HG03103 (cell line): ENCODE measurements around the gene CWC25.
"Not testable (repeated sequence)": the region's sequence is repeated elsewhere in the genome, so short reads cannot be mapped to it uniquely, and the experiment has no call there.

Experiments
- ATAC-seq: cut with Tn5 transposase; IDR thresholded peaks from one replicate; pipeline ENCODE4 v1.9.1; 2021; ENCODE audit warnings: low read depth; ENCODE audit not compliant: unreplicated experiment

The CWC25 gene

DNA sequence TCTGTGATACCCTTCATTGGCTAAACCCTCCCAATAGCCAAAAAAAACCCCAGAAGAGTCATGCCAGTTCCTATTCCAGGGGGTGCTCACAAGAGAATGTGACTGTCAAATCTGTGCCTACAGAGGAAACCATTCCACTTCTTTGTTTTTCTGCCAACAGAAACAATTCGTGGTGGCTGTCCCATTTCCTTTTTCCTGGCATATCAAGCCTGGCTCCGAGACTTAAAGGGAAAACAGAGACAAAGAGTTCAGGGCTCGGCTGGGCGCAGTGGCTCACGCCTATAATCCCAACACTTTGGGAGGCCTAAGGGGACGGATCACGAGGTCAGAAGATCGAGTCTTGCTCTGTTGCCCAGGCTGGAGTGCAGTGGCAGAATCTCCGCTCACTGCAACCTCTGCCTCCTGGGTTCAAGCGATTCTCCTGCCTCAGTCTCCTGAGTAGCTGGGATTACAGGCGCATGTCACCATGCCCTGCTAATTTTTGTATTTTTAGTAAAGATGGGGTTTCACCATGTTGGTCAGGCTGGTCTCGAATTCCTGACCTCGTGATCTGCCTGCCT lies 34.9 kb downstream of the CWC25 start:
- ATAC-seq = not testable (repeated sequence)

DNA sequence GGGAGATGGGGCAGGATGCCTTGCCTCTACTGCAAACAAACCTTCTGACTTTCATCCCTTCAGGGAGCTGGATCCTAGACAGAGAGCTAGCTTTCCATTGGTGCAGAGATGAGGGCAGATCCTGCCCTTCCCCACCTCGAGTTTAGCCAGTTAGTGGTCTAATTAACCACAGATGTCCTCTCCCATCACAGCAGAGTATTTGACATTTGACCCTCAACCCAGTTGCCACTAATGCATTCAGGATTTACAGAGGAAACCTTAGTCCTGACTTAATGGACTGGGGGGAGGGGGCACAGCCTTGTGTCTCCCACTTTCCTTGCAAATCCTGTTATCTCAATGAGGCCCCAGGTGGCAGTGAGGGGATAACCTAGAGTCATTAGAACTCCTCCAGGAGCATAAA lies 35.9 kb downstream of the CWC25 start:
- no peak for ATAC-seq

DNA sequence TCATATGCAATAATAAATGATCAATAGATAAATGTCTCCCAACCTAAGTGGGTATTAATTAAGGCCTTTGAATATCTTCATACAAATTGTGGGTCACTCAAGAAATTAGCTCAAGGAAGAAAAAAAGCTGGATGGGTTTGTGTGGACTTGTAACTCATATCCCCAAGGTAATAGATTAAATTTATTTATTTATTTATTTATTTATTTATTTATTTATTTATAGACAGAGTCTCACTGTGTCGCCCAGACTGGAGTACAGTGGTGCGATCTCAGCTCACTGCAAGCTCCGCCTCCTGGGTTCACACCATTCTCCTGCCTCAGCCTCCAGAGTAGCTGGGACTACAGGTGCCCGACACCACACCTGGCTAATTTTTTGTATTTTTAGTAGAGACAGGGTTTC lies 37.1 kb downstream of the CWC25 start:
- not testable (repeated sequence) for ATAC-seq

DNA sequence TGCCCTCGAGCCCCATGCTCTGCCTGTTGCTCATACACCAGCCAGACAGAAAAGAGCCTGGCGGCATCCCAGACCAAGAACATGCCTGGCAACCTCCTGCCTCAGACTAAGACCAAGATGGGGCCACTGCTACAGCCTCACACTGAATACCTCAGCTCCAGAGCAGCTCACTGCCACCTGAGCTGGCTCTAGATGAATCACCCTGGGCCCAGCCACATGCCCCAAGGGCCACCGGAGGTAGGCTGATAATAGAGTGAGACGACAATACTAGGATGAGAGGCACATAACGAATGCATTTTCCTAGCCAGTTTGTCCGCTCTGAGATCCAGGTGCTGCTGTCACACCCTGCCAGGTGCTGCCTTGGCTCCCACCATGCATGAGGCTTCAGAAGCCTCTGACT lies 38.7 kb downstream of the CWC25 start:
- no peak for ATAC-seq

DNA sequence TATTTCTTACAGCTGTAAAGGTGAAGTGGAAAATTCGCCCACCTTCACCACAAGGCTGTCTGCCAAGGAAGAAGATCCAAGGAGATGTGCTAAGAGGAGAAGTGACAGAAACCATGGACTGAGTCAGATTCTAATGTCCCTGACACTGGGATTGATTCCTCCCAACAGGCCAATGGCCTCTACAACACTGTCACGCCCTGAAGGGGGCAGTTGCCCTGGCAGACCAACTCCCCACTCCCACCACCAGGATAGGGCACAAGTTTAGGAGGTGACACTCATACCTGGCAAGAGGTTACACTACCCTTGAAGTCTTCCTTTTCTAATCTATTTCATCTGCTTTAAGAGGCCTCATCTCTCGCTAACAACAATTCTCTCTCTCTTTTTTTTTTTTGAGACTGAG lies 41.9 kb downstream of the CWC25 start:
- ATAC-seq = no peak

DNA sequence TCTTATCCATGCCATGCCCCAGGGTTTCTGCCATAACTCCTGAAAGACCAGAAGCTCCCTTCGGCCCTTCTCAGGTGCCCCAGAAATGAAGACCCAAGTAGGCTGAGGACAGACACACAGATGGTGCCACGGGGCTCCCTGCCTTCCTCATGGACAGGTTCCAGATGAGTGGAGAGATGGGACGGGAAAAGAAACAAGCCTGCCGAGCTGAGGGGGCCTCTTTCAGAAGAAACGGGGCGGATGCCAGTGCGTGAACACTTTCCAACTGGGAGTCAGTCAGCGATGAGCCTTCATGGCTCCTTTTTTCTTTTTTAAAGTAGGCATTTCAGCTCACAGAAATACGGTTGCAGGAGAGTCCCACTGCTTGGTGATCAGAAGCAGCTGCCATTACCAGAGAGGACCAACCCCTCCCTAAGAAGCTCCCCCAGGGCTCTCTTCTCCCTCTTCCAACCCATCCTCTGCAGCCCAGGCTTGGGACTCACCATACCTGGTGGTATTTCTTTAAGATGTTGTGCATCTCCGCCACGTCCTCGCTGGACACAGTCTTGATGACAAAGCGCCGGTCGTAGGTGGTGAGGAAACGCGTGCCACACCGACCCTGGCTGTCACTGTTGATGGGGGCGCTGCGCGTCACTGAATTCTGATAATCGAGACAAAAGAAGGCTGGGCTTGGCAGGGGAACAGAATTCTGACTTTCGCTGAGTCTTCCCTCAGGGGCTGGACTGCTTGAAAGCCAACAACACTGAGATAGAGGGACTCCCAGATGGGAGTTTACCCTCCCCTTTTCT lies 45.0 kb downstream of the CWC25 start:
- no peak for ATAC-seq

DNA sequence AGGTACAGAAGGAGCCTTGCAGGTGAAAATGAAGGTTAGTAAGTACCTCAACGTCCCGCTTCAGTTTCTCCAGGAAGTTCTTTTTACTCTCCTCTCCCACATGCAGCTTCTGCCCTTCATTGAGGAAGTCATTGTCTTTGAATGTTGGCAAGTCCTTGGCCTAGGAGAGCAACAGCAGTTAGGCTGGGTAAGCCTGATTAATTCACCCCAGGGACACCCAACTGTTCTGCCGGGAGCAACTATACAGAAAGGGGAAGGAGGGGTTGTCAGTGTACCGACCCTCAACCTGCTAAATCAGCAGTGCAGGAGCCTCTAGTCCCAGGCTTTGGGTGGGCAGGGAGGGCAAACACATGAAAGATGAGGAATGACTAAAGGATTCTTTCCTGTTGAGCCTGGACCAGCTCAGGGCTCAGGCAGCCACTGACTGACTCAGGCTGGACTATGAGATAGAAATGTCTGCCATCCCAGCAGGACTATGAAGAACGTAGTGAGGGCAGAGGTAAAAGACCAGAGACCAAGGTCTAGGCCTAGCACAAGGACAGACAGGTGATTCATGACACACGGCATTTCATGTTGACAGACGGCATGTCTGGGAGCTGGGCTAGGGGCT lies 47.4 kb downstream of the CWC25 start:
- ATAC-seq = no peak

DNA sequence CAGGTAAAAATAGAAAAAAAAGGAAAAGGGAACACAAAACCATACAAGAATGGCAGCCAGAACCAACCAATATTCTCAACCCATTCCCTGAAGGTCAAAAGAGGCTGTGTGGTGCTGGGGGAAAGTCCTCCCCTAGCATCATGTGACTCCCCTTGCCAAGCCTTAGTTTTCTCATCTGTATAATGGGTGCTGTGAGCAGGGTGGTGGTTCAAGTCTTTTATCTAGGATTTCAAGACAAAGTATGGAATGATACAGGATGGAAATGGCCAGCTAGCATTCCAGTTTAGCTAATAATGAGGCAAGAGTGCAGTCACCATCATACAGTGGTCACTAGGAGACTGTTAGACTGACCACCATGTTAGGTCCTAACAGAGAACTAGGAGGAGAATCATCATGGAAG lies 51.9 kb downstream of the CWC25 start:
- ATAC-seq = no peak

DNA sequence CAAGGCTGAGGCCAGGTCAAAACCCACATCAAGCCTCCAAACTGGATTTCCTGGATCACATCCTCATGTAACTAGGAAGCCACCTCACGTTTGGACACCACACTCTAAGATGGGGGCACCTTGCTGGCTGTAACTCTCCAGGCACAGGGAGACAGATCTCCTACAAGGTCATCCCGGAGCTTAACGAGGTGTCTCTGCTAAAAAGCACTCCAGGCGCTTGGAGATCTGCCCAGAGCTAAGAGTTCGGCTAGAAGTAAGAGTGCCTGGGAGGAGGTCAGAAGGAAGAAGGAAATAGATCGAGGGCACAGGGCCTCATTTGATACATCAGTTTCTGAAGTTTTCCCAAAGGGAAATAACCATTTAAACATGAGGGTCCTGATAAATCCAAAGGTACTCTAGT lies 56.7 kb downstream of the CWC25 start:
- no peak for ATAC-seq

DNA sequence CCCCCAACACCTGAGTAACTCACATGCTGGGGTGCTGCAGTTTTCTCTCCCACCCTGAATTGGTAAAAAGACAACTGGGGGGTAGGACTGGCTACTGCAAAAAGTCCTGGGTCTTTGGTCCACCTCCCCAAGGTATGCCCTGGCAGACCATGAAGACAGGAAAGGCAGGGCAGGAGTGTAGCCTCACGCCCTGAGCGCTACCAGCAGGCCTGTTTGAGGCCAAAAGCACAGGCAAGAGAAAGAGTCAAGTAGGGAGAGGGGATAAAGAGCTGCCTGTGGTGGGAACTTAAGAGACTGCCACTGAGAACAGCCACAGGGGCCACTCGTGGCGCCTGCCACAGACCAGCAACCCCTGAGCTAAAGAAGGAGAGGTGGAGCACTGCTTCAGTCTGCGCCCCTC lies 58.8 kb downstream of the CWC25 start:
- no peak for ATAC-seq

DNA sequence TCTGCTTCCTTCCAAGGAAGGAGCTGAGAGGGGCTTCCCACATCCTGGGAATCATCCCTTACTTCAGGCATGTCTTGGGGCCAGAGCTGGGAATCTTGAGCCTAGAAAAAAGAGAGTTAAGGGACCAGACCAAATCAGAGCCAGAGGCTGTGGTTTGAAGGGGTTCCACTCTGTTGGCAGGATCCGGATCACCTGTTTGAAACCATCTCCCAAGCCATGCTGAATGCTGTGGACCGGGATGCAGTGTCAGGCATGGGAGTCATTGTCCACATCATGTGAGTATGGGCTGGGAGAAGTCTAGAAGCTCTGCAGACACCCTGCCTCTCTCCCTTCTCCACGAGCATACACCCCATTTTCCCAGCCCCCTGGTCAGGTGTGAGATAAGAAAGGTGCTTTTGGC lies 62.9 kb downstream of the CWC25 start:
- ATAC-seq = no peak

DNA sequence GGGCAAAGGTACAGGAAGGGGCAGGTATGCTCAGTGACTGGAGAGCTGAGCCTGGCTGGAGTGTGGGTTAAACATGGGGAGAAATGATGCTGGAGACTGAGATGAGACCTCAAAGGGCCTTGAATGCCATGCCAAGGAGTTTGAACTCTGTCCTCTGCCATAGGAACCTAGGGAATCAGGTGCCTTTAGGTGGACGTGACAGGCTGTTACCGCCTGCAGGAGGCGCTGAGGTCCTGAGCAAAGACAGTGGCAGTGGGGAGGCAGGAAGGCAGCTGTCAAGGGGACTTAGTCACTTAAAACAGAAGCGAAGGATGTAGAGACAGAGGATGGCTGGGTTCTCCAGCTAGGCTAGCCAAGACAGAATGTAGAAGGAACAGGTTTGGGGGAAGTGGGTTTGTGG lies 63.5 kb downstream of the CWC25 start:
- ATAC-seq = no peak

DNA sequence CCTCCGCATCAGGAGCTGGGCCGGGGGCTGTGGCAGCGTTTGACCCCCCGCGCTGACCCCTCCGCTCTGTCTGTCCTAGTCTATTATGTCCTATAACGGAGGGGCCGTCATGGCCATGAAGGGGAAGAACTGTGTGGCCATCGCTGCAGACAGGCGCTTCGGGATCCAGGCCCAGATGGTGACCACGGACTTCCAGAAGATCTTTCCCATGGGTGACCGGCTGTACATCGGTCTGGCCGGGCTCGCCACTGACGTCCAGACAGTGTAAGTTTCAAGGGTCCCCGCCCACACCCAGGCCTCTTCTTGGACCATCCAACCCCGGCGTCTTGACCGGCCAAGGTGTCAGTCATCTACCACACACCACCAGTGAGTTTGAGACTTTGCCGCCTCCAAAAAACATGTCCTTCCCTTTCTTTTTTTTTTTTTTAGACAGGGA lies 72.0 kb downstream of the CWC25 start:
- ATAC-seq = no peak

DNA sequence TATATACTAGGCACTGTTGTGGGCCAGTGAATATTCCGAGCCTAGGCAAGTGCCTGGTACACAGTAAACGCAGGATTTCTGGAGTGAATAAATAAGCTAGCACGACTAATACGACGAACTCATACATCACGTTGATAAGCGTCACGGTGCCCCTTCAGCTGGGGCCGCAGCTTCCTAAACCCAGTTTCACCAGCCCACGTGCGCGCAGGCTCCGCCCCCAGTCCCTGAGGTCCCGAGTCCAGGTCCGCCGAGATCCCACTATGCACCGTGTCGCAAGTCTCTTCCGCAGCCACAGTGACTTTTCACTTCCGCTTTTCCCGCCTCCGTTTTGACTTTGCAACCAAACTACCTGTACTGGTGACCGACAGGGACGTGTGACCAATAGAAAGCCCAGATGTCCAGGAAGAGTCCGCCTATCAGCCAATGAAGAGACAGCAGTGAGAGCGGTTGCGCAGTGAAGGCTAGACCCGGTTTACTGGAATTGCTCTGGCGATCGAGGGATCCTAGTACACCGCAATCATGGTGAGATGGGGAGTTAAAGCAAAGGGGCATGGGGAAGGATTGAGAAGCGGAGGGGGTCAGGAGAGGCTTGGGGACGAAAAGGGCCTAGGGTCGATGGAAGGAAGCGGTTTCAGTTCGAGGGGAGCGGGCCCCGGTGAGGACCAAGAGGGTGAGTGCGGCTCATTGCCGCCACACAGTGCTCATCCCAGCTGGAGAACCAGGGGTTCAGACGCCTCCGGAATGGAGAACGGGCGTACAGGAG lies 72.6 kb downstream of the CWC25 start, which contains the start of gene PSMB3:
TSS of gene PSMB3 (plus strand) at position 434 of the 763 bp plus-strand sequence. CDS start at position 520, 86 bp downstream.
- ATAC-seq = peak; percentile 78

DNA sequence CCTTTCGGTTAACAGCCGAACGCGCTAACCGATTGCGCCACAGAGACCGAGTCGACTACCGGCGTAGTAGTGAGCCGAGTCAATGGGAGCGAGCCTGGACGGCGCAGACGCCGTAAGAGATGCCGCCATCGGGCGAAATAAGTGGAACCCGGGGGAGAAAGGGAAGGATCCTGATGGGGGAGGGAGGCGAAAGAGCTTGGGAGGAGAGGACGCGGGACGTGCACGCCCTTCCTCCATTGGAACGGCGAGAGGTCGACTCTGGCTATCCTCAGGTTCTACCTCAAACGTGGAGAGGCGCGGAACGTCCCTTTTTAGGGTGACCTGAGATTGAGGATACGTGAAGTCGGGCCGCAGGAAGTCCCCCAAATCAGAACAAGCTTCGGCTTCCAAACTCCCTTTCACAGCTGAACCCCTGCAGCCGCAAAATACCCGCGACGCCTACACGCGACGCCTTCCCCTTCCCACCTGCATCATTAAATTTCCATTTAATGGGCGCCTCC lies 73.3 kb downstream of the CWC25 start:
- ATAC-seq = no peak

DNA sequence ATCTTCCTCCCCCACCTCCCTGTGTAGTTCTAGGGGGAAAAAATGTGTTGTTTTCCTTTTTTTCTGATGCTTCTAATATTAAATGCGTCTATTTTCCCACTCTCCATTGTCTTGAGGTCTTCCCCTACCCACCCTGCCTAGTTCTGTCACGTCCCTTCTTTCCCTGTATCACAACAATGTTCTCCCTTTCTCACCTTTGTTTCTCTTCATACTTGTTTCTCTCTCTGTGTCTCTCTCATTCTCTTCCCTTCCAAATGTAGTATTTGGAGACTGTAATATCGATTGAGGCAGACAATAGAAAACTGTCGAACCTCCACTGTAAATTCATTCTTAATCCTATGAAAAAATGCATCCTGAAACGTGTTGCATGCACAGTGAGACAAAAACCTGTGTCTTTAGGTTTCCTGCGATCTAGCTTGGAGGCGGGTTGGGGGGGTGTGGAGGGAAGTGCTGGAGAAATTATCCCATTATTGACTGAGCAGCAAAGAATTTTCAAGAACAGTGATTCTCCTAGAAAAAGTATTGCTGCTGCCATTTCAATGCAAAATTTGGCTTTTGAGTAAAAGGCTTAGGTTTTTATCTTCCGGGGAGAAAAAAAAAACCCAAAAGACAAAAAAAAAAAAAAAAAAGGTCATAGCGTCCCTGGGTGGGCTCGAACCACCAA lies 73.8 kb downstream of the CWC25 start:
- ATAC-seq = no peak
